ENCODE measurements around the gene DTD2. TPM values are rescaled to one million over a fixed set of nuclear protein-coding genes. Genes with fewer than 3 reads are reported as not detected.

The DTD2 gene
- total and polyA plus RNA-seq, 2 donors (not counting 1 experiment from before 2014, with no cell fraction given): 11.9 to 14.1 TPM

DNA sequence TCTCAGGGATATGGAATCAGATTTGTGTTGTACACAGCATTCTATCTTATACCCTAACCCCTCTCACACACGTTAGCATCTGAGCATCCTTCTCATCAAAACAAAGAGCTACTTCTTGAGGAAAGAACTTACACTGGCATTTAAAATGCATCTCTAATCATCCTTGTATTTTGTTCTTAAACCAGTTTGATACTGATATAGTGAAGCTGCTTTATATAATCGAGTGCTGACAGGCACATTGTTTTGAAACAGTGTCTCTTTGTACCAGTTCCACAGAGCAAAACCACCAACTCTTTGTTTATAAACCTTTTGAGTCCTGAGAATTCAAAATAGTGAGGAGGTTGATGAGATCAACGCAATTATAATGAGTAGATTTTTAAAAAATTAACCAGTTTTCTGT is 21.7 kb upstream of the DTD2 start:
- Histone ChIP-seq H2AFZ (ENCODE audit: insufficient read depth, low read depth, low read length, poor library complexity, severe bottlenecking) (no peak overlapping the region), H3K27me3 (replicated peaks in 1 of 4; ENCODE audit: control extremely low read depth in 1 of 4, control insufficient read depth in 3 of 4, insufficient read depth in 4 of 4, low read length in 3 of 4) (peaks cover 0 to 3% (median 0%) of the 10 kb centered on the region in 4 experiments), H3K79me2 (ENCODE audit: control insufficient read depth, insufficient read depth, low read length) (no peaks in the 10 kb centered on the region), H3K36me3 (replicated peaks in 1 of 2; ENCODE audit: control extremely low read depth in 1 of 2, control insufficient read depth in 1 of 2, extremely low read depth in 1 of 2, insufficient read depth in 2 of 2, low read length in 1 of 2) (no peaks in the 10 kb centered on the region), H3K27ac (ENCODE audit: low read length in 2 of 2) (no peak overlapping the region), H3K4me1 (ENCODE audit: control insufficient read depth in 2 of 2, insufficient read depth in 2 of 2, low read length in 2 of 2) (no peaks in the 10 kb centered on the region), H3K9ac (ENCODE audit: low read length) (no peak overlapping the region), H3K9me3 (ENCODE audit: control extremely low read depth in 1 of 3, control insufficient read depth in 2 of 3, insufficient read depth in 1 of 3, low read length in 2 of 3) (no peaks in the 10 kb centered on the region), H3K4me3 (ENCODE audit: control extremely low read depth in 1 of 5, extremely low read depth in 1 of 5, insufficient read depth in 1 of 5, low read depth in 2 of 5, low read length in 4 of 5) (no peak overlapping the region), H3K4me2 (replicated peaks; ENCODE audit: low read depth, low read length, poor library complexity, severe bottlenecking) (no peak overlapping the region), H4K20me1 (ENCODE audit: control insufficient read depth, insufficient read depth, low read length, poor library complexity, severe bottlenecking) (no peaks in the 10 kb centered on the region)
- intact Hi-C loops (cut with micrococcal nuclease): no loop called here
- DNase-seq (no peak), ATAC-seq (ENCODE audit: low read depth) (no peak)
- no CpG with 5 or more reads among the region's 3 CpGs for WGBS (ENCODE audit: insufficient coverage)
- peaks cover 5% of the 10 kb centered on the region for H3K27me3 Mint-ChIP-seq
- no peak overlapping the region for H3K27ac Mint-ChIP-seq
- CTCF ChIA-PET: no interaction called here
- POLR2A ChIA-PET: interaction anchor here (0.5 kb wide), 1 partner anchor 98 kb away, joined by 3 read pairs; no protein-coding TSS in a partner anchor
- no peaks in the 10 kb centered on the region for H3K4me1 Mint-ChIP-seq
- no peaks in the 10 kb centered on the region for H3K9me3 Mint-ChIP-seq (ENCODE audit: insufficient read depth)
- no peak overlapping the region for H3K4me3 Mint-ChIP-seq
- no peak for TF ChIP-seq EZH2 (IDR thresholded peaks at IDR 0.05; ENCODE audit: borderline replicate concordance, insufficient read depth, low read depth, low read length, poor library complexity, severe bottlenecking)
- TF ChIP-seq, protein P1, sequence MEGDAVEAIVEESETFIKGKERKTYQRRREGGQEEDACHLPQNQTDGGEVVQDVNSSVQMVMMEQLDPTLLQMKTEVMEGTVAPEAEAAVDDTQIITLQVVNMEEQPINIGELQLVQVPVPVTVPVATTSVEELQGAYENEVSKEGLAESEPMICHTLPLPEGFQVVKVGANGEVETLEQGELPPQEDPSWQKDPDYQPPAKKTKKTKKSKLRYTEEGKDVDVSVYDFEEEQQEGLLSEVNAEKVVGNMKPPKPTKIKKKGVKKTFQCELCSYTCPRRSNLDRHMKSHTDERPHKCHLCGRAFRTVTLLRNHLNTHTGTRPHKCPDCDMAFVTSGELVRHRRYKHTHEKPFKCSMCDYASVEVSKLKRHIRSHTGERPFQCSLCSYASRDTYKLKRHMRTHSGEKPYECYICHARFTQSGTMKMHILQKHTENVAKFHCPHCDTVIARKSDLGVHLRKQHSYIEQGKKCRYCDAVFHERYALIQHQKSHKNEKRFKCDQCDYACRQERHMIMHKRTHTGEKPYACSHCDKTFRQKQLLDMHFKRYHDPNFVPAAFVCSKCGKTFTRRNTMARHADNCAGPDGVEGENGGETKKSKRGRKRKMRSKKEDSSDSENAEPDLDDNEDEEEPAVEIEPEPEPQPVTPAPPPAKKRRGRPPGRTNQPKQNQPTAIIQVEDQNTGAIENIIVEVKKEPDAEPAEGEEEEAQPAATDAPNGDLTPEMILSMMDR (IDR thresholded peaks at IDR 0.05): no peak

DNA sequence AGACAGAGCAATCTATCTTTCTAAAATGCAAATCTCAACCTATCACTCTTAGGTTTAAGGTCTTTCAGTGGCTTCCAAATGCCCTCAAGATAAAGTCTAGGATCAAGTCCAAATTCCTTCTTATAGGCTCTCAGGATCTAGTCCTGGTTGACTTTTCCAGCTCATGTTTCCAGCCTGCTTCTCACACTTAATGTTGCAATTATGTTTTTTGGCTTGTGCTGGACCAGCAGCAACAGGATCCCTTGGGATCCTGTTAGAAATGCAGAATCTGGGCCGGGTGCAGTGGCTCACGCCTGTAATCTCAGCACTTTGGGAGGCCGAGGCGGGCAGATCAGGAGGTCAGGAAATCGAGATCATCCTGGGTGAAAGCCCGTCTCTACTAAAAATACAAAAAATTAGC is 19.9 kb upstream of the DTD2 start:
- Mint-ChIP-seq H3K27ac (no peak overlapping the region), H3K9me3 (ENCODE audit: insufficient read depth) (no peaks in the 10 kb centered on the region), H3K4me3 (no peak overlapping the region), H3K27me3 (peaks cover 9% of the 10 kb centered on the region), H3K4me1 (no peaks in the 10 kb centered on the region)
- H3K36me3 ChIP-seq (replicated peaks in 1 of 2; ENCODE audit: control extremely low read depth in 1 of 2, control insufficient read depth in 1 of 2, extremely low read depth in 1 of 2, insufficient read depth in 2 of 2, low read length in 1 of 2): no peaks in the 10 kb centered on the region
- peaks cover 0 to 3% (median 0%) of the 10 kb centered on the region in 4 experiments for H3K27me3 ChIP-seq (replicated peaks in 1 of 4; ENCODE audit: control extremely low read depth in 1 of 4, control insufficient read depth in 3 of 4, insufficient read depth in 4 of 4, low read length in 3 of 4)
- intact Hi-C loops (cut with micrococcal nuclease): no loop called here
- CTCF ChIA-PET: no interaction called here
- no peak overlapping the region for H3K4me3 ChIP-seq (ENCODE audit: control extremely low read depth in 1 of 5, extremely low read depth in 1 of 5, insufficient read depth in 1 of 5, low read depth in 2 of 5, low read length in 4 of 5)
- H2AFZ ChIP-seq (ENCODE audit: insufficient read depth, low read depth, low read length, poor library complexity, severe bottlenecking): no peak overlapping the region
- H3K4me1 ChIP-seq (ENCODE audit: control insufficient read depth in 2 of 2, insufficient read depth in 2 of 2, low read length in 2 of 2): no peaks in the 10 kb centered on the region
- no peak overlapping the region for H3K9ac ChIP-seq (ENCODE audit: low read length)
- no peak for ATAC-seq (ENCODE audit: low read depth)
- WGBS (ENCODE audit: insufficient coverage): 95% methylated on average over 6 of the region's 6 CpGs
- H3K79me2 ChIP-seq (ENCODE audit: control insufficient read depth, insufficient read depth, low read length): no peaks in the 10 kb centered on the region
- H3K9me3 ChIP-seq (ENCODE audit: control extremely low read depth in 1 of 3, control insufficient read depth in 2 of 3, insufficient read depth in 1 of 3, low read length in 2 of 3): no peaks in the 10 kb centered on the region
- no peak overlapping the region for H3K4me2 ChIP-seq (replicated peaks; ENCODE audit: low read depth, low read length, poor library complexity, severe bottlenecking)
- TF ChIP-seq, protein P1 (IDR thresholded peaks at IDR 0.05): no peak
- TF ChIP-seq EZH2 (IDR thresholded peaks at IDR 0.05; ENCODE audit: borderline replicate concordance, insufficient read depth, low read depth, low read length, poor library complexity, severe bottlenecking): no peak
- H4K20me1 ChIP-seq (ENCODE audit: control insufficient read depth, insufficient read depth, low read length, poor library complexity, severe bottlenecking): no peaks in the 10 kb centered on the region
- no peak overlapping the region for H3K27ac ChIP-seq (ENCODE audit: low read length in 2 of 2)
- DNase-seq: no peak
- POLR2A ChIA-PET: no interaction called here

Measured in B cell (primary cell).